ENCODE measurements around the gene PIWIL4.

GRCh38 chr11:94604482-94604881 is 37.3 kb downstream of the PIWIL4 start:
- TF ChIP-seq CTCF (conservative IDR thresholded peaks at IDR 0.05; ENCODE audit: low read length) = no peak
- TF ChIP-seq EZH2phosphoT487 (IDR thresholded peaks at IDR 0.05; ENCODE audit: borderline replicate concordance) = no peak
